ENCODE measurements around the gene KCNH1. TPM values are rescaled to one million over a fixed set of nuclear protein-coding genes. Genes with fewer than 3 reads are reported as not detected.

The KCNH1 gene
- total RNA-seq, 1 donor from 2014 or later = under 0.01 TPM

DNA sequence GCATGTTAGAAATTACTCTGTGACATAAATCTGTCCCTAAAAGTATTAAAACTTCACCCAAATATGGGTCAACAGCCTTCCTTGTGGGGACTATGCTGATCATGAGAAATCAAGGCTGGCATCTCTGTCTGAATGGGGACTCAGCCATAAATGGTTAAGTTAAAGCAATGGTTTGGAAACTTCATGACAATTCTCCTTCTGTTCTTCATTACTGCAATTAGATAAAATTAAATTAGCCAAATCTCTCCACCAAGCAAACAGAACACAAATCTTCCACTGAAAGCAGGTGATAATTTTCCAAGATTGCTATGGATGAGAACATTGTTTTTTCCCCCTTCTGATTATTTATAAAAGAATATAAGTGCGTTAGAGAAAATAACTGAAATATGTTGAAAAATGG lies 346.1 kb downstream of the KCNH1 start:
- DNase-seq (ENCODE audit: low read depth) = no peak
- no peak for FAIRE-seq
- H3K27me3 ChIP-seq (ENCODE audit: control insufficient read depth, insufficient read depth, low read length) = no peaks in the 10 kb centered on the region
- no peak overlapping the region for H3K4me3 ChIP-seq (ENCODE audit: low read depth, low read length)
- TF ChIP-seq, protein P1, sequence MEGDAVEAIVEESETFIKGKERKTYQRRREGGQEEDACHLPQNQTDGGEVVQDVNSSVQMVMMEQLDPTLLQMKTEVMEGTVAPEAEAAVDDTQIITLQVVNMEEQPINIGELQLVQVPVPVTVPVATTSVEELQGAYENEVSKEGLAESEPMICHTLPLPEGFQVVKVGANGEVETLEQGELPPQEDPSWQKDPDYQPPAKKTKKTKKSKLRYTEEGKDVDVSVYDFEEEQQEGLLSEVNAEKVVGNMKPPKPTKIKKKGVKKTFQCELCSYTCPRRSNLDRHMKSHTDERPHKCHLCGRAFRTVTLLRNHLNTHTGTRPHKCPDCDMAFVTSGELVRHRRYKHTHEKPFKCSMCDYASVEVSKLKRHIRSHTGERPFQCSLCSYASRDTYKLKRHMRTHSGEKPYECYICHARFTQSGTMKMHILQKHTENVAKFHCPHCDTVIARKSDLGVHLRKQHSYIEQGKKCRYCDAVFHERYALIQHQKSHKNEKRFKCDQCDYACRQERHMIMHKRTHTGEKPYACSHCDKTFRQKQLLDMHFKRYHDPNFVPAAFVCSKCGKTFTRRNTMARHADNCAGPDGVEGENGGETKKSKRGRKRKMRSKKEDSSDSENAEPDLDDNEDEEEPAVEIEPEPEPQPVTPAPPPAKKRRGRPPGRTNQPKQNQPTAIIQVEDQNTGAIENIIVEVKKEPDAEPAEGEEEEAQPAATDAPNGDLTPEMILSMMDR (IDR thresholded peaks at IDR 0.05; ENCODE audit: insufficient read depth, low read length, severe bottlenecking) = no peak
- H3K36me3 ChIP-seq (ENCODE audit: control insufficient read depth, insufficient read depth, low read length) = no peaks in the 10 kb centered on the region

DNA sequence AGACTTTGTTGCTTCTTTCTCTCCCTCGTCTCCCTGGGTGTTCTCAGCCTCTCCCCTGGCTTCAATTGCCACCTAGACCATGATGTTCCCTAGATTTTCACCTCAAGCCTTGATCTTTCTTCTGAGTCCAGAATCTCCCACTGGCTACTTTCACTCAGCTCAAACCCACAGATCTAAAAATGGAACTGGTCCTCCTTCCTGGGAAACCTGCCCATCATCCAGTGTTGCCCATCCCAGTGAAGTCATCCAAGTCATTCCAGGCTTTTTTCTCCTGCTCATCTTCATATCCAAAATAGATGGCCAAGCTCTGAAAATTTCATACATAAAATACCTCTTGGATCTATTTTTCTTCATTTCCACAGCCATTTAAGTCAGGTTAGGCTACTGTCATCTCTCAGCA lies 347.4 kb downstream of the KCNH1 start:
- H3K27me3 ChIP-seq (ENCODE audit: control insufficient read depth, insufficient read depth, low read length) = no peaks in the 10 kb centered on the region
- DNase-seq (ENCODE audit: low read depth) (no peak), FAIRE-seq (no peak)
- TF ChIP-seq, protein P1 (IDR thresholded peaks at IDR 0.05; ENCODE audit: insufficient read depth, low read length, severe bottlenecking) = no peak
- H3K4me3 ChIP-seq (ENCODE audit: low read depth, low read length) = no peak overlapping the region
- H3K36me3 ChIP-seq (ENCODE audit: control insufficient read depth, insufficient read depth, low read length) = no peaks in the 10 kb centered on the region

DNA sequence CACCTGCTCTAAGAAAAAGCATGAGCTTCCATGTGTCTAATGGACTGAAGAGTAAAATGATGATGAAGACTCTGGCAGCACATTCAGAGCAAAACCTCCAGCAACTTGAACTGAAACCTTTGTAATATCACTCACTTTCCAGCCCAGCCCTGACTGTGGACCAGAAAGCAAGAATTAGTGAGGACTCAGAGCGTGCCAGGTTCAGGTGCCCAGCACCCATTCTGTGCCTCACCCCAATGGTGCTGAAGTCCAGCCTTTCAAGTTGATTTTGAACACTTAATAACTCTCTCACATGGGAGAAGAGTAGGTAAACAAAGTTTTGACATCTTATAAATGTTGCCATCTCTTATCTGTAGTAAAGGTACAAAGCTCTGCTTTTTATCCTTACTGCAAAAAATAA lies 350.0 kb downstream of the KCNH1 start:
- H3K4me3 ChIP-seq (ENCODE audit: low read depth, low read length) = no peak overlapping the region
- TF ChIP-seq, protein P1 (IDR thresholded peaks at IDR 0.05; ENCODE audit: insufficient read depth, low read length, severe bottlenecking) = no peak
- DNase-seq (ENCODE audit: low read depth) = no peak
- no peak for FAIRE-seq
- H3K36me3 ChIP-seq (ENCODE audit: control insufficient read depth, insufficient read depth, low read length) = no peaks in the 10 kb centered on the region
- no peaks in the 10 kb centered on the region for H3K27me3 ChIP-seq (ENCODE audit: control insufficient read depth, insufficient read depth, low read length)

DNA sequence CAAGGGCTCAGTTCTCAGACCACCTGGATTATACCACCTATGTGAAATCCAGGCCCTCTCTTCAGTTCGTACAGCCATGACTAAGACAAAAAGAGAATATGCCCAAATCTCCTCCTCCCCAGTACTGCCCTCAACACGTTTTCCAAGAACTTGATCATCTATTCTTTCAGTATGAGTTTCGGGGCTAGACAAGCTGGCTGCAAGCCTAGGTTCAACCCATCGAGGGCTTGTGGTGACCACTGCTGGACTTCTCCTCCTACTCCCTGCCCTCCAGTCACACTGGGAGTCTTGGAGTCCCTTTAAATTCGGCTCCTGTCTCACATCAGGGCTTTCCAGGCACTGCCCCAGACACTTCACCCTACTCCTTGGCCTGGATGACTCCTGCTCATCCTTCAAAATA lies 352.3 kb downstream of the KCNH1 start:
- no peaks in the 10 kb centered on the region for H3K36me3 ChIP-seq (ENCODE audit: control insufficient read depth, insufficient read depth, low read length)
- no peaks in the 10 kb centered on the region for H3K27me3 ChIP-seq (ENCODE audit: control insufficient read depth, insufficient read depth, low read length)
- TF ChIP-seq, protein P1 (IDR thresholded peaks at IDR 0.05; ENCODE audit: insufficient read depth, low read length, severe bottlenecking) = no peak
- no peak overlapping the region for H3K4me3 ChIP-seq (ENCODE audit: low read depth, low read length)
- no peak for DNase-seq (ENCODE audit: low read depth)
- FAIRE-seq = peak; percentile 23

DNA sequence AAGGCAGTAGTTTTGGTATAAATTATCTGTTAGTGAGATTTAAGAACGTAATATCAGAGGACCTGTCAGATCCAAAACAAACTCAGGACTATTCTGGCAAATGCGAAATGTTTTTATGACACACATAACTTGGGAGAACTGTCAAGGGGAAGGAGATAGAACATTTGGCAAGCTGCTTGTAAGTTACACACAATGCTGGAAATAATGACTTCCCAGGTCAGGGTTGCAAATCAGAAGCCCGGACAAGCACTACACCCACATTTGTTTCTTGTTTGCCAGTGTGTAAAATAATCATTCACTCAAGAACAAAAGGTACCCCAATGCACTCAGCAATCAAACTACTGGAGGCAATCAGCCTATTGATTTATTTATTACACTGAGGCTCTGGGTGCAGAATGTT lies 354.7 kb downstream of the KCNH1 start:
- TF ChIP-seq, protein P1 (IDR thresholded peaks at IDR 0.05; ENCODE audit: insufficient read depth, low read length, severe bottlenecking) = no peak

DNA sequence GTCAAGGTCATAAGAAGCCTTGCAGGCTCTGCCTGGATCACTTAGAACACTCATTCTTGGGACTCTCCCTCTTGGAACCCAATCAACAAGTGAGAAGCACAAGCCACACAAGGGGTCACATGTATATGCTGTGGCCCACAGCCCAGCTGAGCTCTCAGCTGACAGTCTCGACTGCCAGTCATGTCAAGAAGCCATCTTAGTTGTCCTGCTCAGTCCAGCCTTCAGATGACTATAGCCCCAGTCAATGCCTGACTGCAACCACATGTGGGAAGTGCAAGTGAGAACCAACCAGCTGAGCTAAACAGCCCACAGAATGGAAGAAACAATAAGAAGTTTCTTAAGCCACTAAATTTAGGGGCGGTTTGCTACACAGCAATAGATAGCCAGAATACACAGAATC lies 356.0 kb downstream of the KCNH1 start:
- no peaks in the 10 kb centered on the region for H3K27me3 ChIP-seq (ENCODE audit: control insufficient read depth, insufficient read depth, low read length)
- TF ChIP-seq, protein P1 (IDR thresholded peaks at IDR 0.05; ENCODE audit: insufficient read depth, low read length, severe bottlenecking) = no peak
- H3K36me3 ChIP-seq (ENCODE audit: control insufficient read depth, insufficient read depth, low read length) = no peaks in the 10 kb centered on the region
- DNase-seq (ENCODE audit: low read depth) (no peak), FAIRE-seq (peak; percentile 52)
- H3K4me3 ChIP-seq (ENCODE audit: low read depth, low read length) = no peak overlapping the region

More for the DNA sequence above, 354.7 kb downstream of the KCNH1 start:
- H3K36me3 ChIP-seq (ENCODE audit: control insufficient read depth, insufficient read depth, low read length) = no peaks in the 10 kb centered on the region
- no peak overlapping the region for H3K4me3 ChIP-seq (ENCODE audit: low read depth, low read length)
- H3K27me3 ChIP-seq (ENCODE audit: control insufficient read depth, insufficient read depth, low read length) = no peaks in the 10 kb centered on the region
- FAIRE-seq (no peak), DNase-seq (ENCODE audit: low read depth) (no peak)
